Naive thymus-derived CD4-positive, alpha-beta T cell (primary cell): ENCODE results near the gene KDM6A. TPM values are rescaled to one million over a fixed set of nuclear protein-coding genes. Genes with fewer than 3 reads are reported as not detected.

Source experiments
- ATAC-seq: fragments of 150-1000 bp; cut with Tn5 transposase; 2 replicates; pipeline ENCODE4 v1.10.0; 2021; ENCODE audit warnings: mild to moderate bottlenecking, moderate library complexity
- CTCF ChIA-PET: fragments of 350-600 bp; sonication (Branson Sonifier 250); formaldehyde crosslinking; loops from one replicate; lab custom pipeline; 2021; ENCODE audit warnings: antibody characterized with exemption; lab: Charles Lee
- POLR2A ChIA-PET: fragments of 350-600 bp; sonication (Branson Sonifier 250); formaldehyde crosslinking; loops from one replicate; lab custom pipeline; 2021; ENCODE audit warnings: antibody characterized with exemption, inconsistent platforms; lab: Charles Lee
- DNase-seq, 9 donors: peaks; one replicate each; pipeline versions ENCODE4 v3.0.0 to v3.0.0-alpha.2; 2020 to 2022; ENCODE audit warnings: mixed read lengths in 1 of 9
- H3K27ac ChIP-seq: one replicate; pipeline ENCODE4 v1.7.0; 2013; ENCODE audit warnings: mild to moderate bottlenecking, low read depth, low read length, moderate library complexity
- H3K27me3 ChIP-seq, 2 donors: one replicate each; pipeline ENCODE4 v1.7.0; 2013; ENCODE audit warnings: low read length in 2 of 2, mild to moderate bottlenecking in 2 of 2, moderate library complexity in 2 of 2; ENCODE audit not compliant: control insufficient read depth in 2 of 2, insufficient read depth in 2 of 2
- H3K36me3 ChIP-seq, 3 experiments: 1 replicate in 2 of 3; 2 replicates in 1 of 3; pipeline ENCODE4 v1.7.0; 2013; ENCODE audit warnings: low read length in 3 of 3, mild to moderate bottlenecking in 3 of 3, moderate library complexity in 1 of 3; ENCODE audit not compliant: insufficient read depth in 3 of 3, control insufficient read depth in 2 of 3
- H3K4me1 ChIP-seq, 2 donors: one replicate each; pipeline ENCODE4 v1.7.0; 2013; ENCODE audit warnings: low read length in 2 of 2, mild to moderate bottlenecking in 2 of 2, moderate library complexity in 1 of 2; ENCODE audit not compliant: control insufficient read depth in 2 of 2, insufficient read depth in 2 of 2
- H3K4me3 ChIP-seq: 2 replicates; pipeline ENCODE4 v1.7.0; 2013; ENCODE audit warnings: mild to moderate bottlenecking, low read length
- H3K9me3 ChIP-seq, 3 experiments: 1 replicate in 2 of 3; 2 replicates in 1 of 3; pipeline ENCODE4 v1.7.0; 2013; ENCODE audit warnings: low read length in 3 of 3; ENCODE audit not compliant: control insufficient read depth in 2 of 3
- H3K27ac Mint-ChIP-seq, 9 donors: one replicate each; pipeline ENCODE4 v1.8.0; 2020 to 2022; ENCODE audit warnings: mixed read lengths in 9 of 9, mild to moderate bottlenecking in 8 of 9, moderate library complexity in 5 of 9, inconsistent platforms in 2 of 9
- H3K27me3 Mint-ChIP-seq, 5 donors: one replicate each; pipeline ENCODE4 v1.8.0; 2021 to 2022; ENCODE audit warnings: mixed read lengths in 5 of 5, mild to moderate bottlenecking in 1 of 5
- H3K36me3 Mint-ChIP-seq, 5 donors: one replicate each; pipeline ENCODE4 v1.8.0; 2020 to 2022; ENCODE audit warnings: mixed read lengths in 5 of 5, mild to moderate bottlenecking in 3 of 5, inconsistent platforms in 1 of 5
- H3K4me1 Mint-ChIP-seq, 7 donors: one replicate each; pipeline ENCODE4 v1.8.0; 2020 to 2022; ENCODE audit warnings: mixed read lengths in 7 of 7, mild to moderate bottlenecking in 3 of 7, inconsistent platforms in 1 of 7
- H3K4me3 Mint-ChIP-seq, 10 donors: one replicate each; pipeline ENCODE4 v1.8.0; 2020 to 2022; ENCODE audit warnings: mild to moderate bottlenecking in 10 of 10, mixed read lengths in 10 of 10, moderate library complexity in 6 of 10, inconsistent platforms in 2 of 10
- H3K9me3 Mint-ChIP-seq, 11 donors: one replicate each; pipeline ENCODE4 v1.8.0; 2020 to 2022; ENCODE audit warnings: mixed read lengths in 11 of 11, mild to moderate bottlenecking in 4 of 11, inconsistent platforms in 1 of 11, moderate library complexity in 1 of 11
- intact Hi-C, 2 donors: fragments of 100-400 bp; cut with micrococcal nuclease; formaldehyde crosslinking; loops; one replicate each; pipeline ENCODE4 v1.15.1; 2023
- polyA plus RNA-seq, 2 donors: library from polyadenylated mRNA; unstranded; fragments of 300-500 nt; fragmentation: Illumina TruSeq; gene quantifications; one replicate each; pipeline ENCODE4 v1.2.3, GENCODE V29; 2021
- total RNA-seq, 6 experiments: library from RNA in 5 of 6; stranded (reverse) in 5 of 6; gene quantifications; 1 replicate in 5 of 6; 2 replicates in 1 of 6; pipeline ENCODE4 v1.2.3 and lab custom pipeline; 2021 to 2026

Gene KDM6A
- total and polyA plus RNA-seq, 7 experiments from 2014 or later = 17.9 to 55.6 (median 46.9) TPM

DNA sequence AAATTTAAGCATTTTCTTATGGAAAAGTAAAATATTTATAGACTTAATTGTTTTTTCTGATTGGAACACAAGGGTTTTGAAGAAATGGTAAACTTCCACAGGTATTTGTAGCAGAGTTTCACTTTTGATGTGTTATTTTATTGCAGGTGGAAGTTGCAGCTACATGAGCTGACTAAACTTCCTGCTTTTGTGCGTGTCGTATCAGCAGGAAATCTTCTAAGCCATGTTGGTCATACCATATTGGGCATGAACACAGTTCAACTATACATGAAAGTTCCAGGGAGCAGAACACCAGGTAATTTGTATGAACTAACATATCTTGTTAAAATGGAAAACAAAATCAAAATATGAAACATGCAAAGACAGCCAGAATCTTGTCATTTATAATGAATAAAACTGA is 210.3 kb downstream of the KDM6A start:
- no peak for ATAC-seq
- Mint-ChIP-seq H3K4me3 (peak overlapping the region in 3 of 10 donors; percentile 1 to 40 (median 32)), H3K36me3 (peaks cover 0 to 49% (median 16%) of the 10 kb centered on the region in 5 donors), H3K9me3 (peaks cover 0 to 1% (median 0%) of the 10 kb centered on the region in 11 donors), H3K4me1 (peaks cover 1 to 26% (median 12%) of the 10 kb centered on the region in 7 donors), H3K27me3 (no peaks in the 10 kb centered on the region), H3K27ac (peak overlapping the region in 4 of 9 donors; percentile 1 to 77 (median 42))
- ChIA-PET POLR2A (no interaction called here), CTCF (no interaction called here)
- peaks cover 0 to 32% (median 7%) of the 10 kb centered on the region in 3 experiments for H3K36me3 ChIP-seq
- no peaks in the 10 kb centered on the region for H3K9me3 ChIP-seq
- peak in 4 of 9 donors; percentile 8 to 20 (median 14) for DNase-seq
- H3K4me1 ChIP-seq = no peaks in the 10 kb centered on the region
- H3K27me3 ChIP-seq = no peaks in the 10 kb centered on the region
- H3K4me3 ChIP-seq = no peak overlapping the region
- no peak overlapping the region for H3K27ac ChIP-seq
- intact Hi-C loops = no loop called here

DNA sequence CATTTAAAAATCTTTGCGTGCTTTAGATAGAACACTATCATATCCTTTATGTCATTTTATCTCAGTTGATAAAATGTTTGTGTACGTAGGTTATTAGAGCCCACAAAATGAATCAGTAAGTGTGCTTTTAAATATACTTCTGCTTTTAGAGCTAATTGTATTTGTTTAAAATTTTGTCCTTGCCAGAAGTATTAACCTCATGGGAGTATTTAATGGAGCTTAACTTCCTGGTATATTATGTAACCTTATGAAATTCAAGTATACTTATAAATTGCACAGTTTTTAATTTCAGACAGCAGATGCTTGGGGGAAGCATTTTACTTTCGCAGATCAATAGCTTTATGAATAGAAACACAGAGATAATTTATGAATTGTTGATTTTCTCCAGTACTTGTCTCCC is 237.5 kb downstream of the KDM6A start:
- intact Hi-C loops = no loop called here
- Mint-ChIP-seq H3K27ac (peak overlapping the region in 1 of 9 donors; percentile 12), H3K27me3 (no peaks in the 10 kb centered on the region), H3K36me3 (peaks cover 5 to 57% (median 20%) of the 10 kb centered on the region in 5 donors), H3K9me3 (peaks cover 0 to 5% (median 0%) of the 10 kb centered on the region in 11 donors), H3K4me1 (no peaks in the 10 kb centered on the region), H3K4me3 (no peak overlapping the region)
- Histone ChIP-seq H3K9me3 (no peaks in the 10 kb centered on the region), H3K27ac (no peak overlapping the region), H3K36me3 (peaks cover 0 to 26% (median 3%) of the 10 kb centered on the region in 3 experiments), H3K4me3 (no peak overlapping the region), H3K27me3 (no peaks in the 10 kb centered on the region), H3K4me1 (no peaks in the 10 kb centered on the region)
- no peak for ATAC-seq
- CTCF ChIA-PET = no interaction called here
- POLR2A ChIA-PET = no interaction called here
- no peak for DNase-seq

DNA sequence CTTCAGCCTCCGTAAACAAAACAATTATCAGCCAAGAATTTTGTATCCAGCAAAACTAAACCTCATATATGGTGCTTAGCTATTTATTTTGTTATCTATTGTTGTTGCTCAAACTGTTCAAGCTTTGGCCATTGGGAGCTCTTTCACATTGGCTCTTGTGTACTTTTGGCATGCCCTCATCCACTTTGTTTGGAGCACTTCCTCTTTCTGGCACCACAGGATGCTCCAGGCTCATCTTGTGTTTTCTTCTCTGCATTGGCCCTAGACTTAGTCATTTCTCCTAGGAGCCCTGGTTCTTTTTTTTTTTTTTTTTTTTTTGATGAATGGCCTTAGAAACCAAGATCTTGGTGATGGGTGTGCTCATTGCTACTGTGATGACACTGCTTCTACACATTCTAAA is 253.2 kb downstream of the KDM6A start:
- ChIA-PET POLR2A (no interaction called here), CTCF (no interaction called here)
- Mint-ChIP-seq H3K4me3 (no peak overlapping the region), H3K9me3 (peaks cover 0 to 42% (median 16%) of the 10 kb centered on the region in 11 donors), H3K27ac (no peak overlapping the region), H3K27me3 (peaks cover 0 to 5% (median 3%) of the 10 kb centered on the region in 5 donors), H3K4me1 (no peaks in the 10 kb centered on the region), H3K36me3 (peaks cover 0 to 32% (median 1%) of the 10 kb centered on the region in 5 donors)
- no peaks in the 10 kb centered on the region for H3K36me3 ChIP-seq
- H3K4me1 ChIP-seq = no peaks in the 10 kb centered on the region
- intact Hi-C loops = no loop called here
- H3K27ac ChIP-seq = no peak overlapping the region
- no peak for ATAC-seq
- DNase-seq = no peak
- no peaks in the 10 kb centered on the region for H3K9me3 ChIP-seq
- no peaks in the 10 kb centered on the region for H3K27me3 ChIP-seq
- H3K4me3 ChIP-seq = no peak overlapping the region

DNA sequence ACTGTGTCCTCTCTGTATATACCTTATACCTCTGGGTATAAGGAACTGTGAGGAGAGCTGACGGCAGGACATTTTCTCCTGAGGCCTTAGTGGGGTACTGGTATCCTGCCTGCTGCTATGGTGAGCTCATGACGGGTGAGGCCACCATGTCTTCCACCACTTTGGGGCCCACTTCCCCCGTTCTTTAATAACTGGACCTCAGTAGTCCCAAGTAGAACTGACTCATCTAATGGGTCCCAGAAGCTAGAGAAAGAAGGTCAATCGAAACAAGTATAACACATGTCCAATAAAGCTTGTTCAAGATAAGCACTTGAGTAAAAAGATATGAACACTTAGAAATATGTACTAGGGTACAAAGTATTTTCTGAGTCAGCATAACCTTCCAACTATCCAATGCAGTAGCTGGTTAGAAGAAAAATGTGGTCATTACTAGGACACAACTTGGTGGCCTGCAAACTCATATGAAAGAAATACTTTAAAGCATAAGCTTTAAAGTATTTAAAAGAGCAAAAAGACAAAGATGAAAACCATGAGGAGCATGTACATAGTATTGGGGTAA is 256.0 kb downstream of the KDM6A start:
- POLR2A ChIA-PET = no interaction called here
- no peak overlapping the region for H3K4me3 ChIP-seq
- Mint-ChIP-seq H3K27me3 (peaks cover 0 to 1% (median 0%) of the 10 kb centered on the region in 5 donors), H3K9me3 (peaks cover 0 to 48% (median 19%) of the 10 kb centered on the region in 11 donors), H3K4me3 (no peak overlapping the region), H3K4me1 (no peaks in the 10 kb centered on the region), H3K36me3 (peaks cover 0 to 32% (median 1%) of the 10 kb centered on the region in 5 donors), H3K27ac (no peak overlapping the region)
- no peak for ATAC-seq
- H3K4me1 ChIP-seq = no peaks in the 10 kb centered on the region
- intact Hi-C loops = no loop called here
- no peak overlapping the region for H3K27ac ChIP-seq
- CTCF ChIA-PET = no interaction called here
- H3K36me3 ChIP-seq = no peaks in the 10 kb centered on the region
- no peaks in the 10 kb centered on the region for H3K27me3 ChIP-seq
- no peak for DNase-seq
- no peaks in the 10 kb centered on the region for H3K9me3 ChIP-seq

DNA sequence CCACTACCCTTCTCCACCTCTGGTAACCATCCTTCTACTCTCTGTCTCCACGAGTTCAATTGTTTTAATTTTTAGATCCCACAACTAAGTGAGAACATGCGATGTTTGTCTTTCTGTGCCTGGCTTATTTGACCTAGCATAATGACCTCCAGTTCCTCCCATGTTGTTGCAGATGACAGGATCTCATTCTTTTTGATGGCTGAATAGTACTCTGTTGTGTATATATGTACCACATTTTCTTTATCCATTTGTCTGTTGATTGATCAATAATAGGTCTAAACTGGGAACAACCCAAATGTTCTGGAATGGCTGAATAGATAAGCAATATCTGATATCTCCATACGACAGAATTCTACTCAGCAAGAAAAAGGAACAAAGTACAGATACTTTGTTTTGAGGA is 260.5 kb downstream of the KDM6A start:
- Mint-ChIP-seq H3K4me1 (no peaks in the 10 kb centered on the region), H3K36me3 (peaks cover 0 to 12% (median 0%) of the 10 kb centered on the region in 5 donors), H3K9me3 (peaks cover 0 to 18% (median 9%) of the 10 kb centered on the region in 11 donors), H3K27me3 (no peaks in the 10 kb centered on the region), H3K4me3 (no peak overlapping the region), H3K27ac (no peak overlapping the region)
- ATAC-seq (no peak), DNase-seq (no peak)
- CTCF ChIA-PET = no interaction called here
- POLR2A ChIA-PET = no interaction called here
- no peaks in the 10 kb centered on the region for H3K9me3 ChIP-seq
- intact Hi-C loops = loop anchor here in 1 of 2 donors (10.0 kb wide), 1 partner anchor 201 kb away; no protein-coding TSS in a partner anchor
- H3K27me3 ChIP-seq = no peaks in the 10 kb centered on the region
- no peaks in the 10 kb centered on the region for H3K4me1 ChIP-seq
- H3K36me3 ChIP-seq = no peaks in the 10 kb centered on the region
- H3K4me3 ChIP-seq = no peak overlapping the region
- no peak overlapping the region for H3K27ac ChIP-seq

DNA sequence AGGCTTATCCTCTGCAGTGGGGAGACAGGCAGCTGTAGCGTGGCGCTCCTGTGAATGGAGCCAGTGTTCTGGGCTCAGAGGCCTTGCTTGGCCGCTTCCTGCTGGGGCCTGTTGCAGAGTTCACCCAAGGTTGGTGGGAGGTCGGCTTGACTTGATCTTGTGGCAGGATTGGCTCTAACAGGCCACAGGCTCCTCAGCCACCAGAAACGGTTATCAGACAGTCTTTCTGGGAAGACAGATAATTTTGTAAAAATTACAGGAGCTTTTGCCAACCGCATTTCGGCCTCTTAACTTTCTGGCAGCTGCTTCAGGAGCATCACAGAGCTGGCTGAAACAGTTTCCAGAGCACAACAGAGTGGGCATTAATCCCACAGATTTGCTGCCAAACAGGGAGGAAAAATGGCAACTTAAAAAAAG is 261.3 kb downstream of the KDM6A start:
- Mint-ChIP-seq H3K27ac (peak overlapping the region in 1 of 9 donors; percentile 62), H3K9me3 (peaks cover 0 to 18% (median 9%) of the 10 kb centered on the region in 11 donors), H3K4me1 (no peaks in the 10 kb centered on the region), H3K4me3 (no peak overlapping the region), H3K27me3 (no peaks in the 10 kb centered on the region), H3K36me3 (peaks cover 0 to 8% (median 0%) of the 10 kb centered on the region in 5 donors)
- Histone ChIP-seq H3K4me1 (no peaks in the 10 kb centered on the region), H3K9me3 (no peaks in the 10 kb centered on the region), H3K27ac (no peak overlapping the region), H3K4me3 (no peak overlapping the region), H3K36me3 (no peaks in the 10 kb centered on the region), H3K27me3 (no peaks in the 10 kb centered on the region)
- ATAC-seq = no peak
- no peak for DNase-seq
- POLR2A ChIA-PET = no interaction called here
- intact Hi-C loops = loop anchor here in 1 of 2 donors (10.0 kb wide), 1 partner anchor 200 kb away; no protein-coding TSS in a partner anchor
- CTCF ChIA-PET = no interaction called here

DNA sequence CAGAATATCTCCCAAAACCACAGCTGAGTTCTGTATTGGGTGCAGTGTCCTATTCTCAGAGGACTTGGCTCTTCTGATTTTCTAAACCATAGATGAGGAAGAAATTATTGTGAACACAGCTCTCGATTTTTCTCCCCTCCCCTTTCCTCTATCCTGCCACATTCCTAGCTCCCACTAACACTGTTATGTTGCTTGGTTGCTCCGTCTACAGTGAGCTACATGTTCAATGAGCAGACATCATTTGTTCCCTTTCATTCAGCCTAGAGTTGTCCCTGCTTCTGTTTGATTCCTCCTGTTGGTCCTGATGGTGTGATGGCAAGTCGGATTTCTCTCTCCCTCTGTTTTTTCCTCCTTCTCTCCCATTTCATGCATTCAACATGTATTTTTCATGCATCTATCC is 261.8 kb downstream of the KDM6A start:
- H3K27me3 ChIP-seq = no peaks in the 10 kb centered on the region
- Mint-ChIP-seq H3K4me3 (no peak overlapping the region), H3K9me3 (peaks cover 0 to 18% (median 9%) of the 10 kb centered on the region in 11 donors), H3K27ac (no peak overlapping the region), H3K36me3 (peaks cover 0 to 8% (median 0%) of the 10 kb centered on the region in 5 donors), H3K4me1 (no peaks in the 10 kb centered on the region), H3K27me3 (no peaks in the 10 kb centered on the region)
- H3K36me3 ChIP-seq = no peaks in the 10 kb centered on the region
- CTCF ChIA-PET = no interaction called here
- H3K27ac ChIP-seq = no peak overlapping the region
- no peak overlapping the region for H3K4me3 ChIP-seq
- intact Hi-C loops = loop anchor here in 1 of 2 donors (5.0 to 10.0 kb wide), 2 partner anchors 57 to 200 kb away; no protein-coding TSS in a partner anchor
- POLR2A ChIA-PET = no interaction called here
- DNase-seq = no peak
- H3K9me3 ChIP-seq = no peaks in the 10 kb centered on the region
- H3K4me1 ChIP-seq = no peaks in the 10 kb centered on the region
- ATAC-seq = no peak
